Measurements from ENCODE around the gene GPC5. TPM values are rescaled to one million over a fixed set of nuclear protein-coding genes. Genes with fewer than 3 reads are reported as not detected.

GPC5 gene
- polyA plus RNA-seq, 1 experiment: not detected

- DNase-seq (ENCODE audit: low read depth): no peak
- POLR2A ChIA-PET: no interaction called here
- no peak overlapping the region for H3K4me3 ChIP-seq (ENCODE audit: low read depth, low read length)
- CTCF ChIA-PET: no interaction called here
- TF ChIP-seq CTCF (IDR thresholded peaks at IDR 0.05; ENCODE audit: insufficient read depth, low read depth, low read length): no peak
- no peaks in the 10 kb centered on the region for H3K27me3 ChIP-seq (ENCODE audit: control insufficient read depth, insufficient read depth, low read length)
- H3K36me3 ChIP-seq (ENCODE audit: control insufficient read depth, insufficient read depth, low read length): no peaks in the 10 kb centered on the region
These were observed 1150.9 kb downstream of the GPC5 start for GRCh38 chr13:92549276-92549675.

- no peak for DNase-seq (ENCODE audit: low read depth)
- Histone ChIP-seq H3K36me3 (ENCODE audit: control insufficient read depth, insufficient read depth, low read length) (no peaks in the 10 kb centered on the region), H3K27me3 (ENCODE audit: control insufficient read depth, insufficient read depth, low read length) (no peaks in the 10 kb centered on the region), H3K4me3 (ENCODE audit: low read depth, low read length) (no peak overlapping the region)
- POLR2A ChIA-PET: no interaction called here
- TF ChIP-seq CTCF (IDR thresholded peaks at IDR 0.05; ENCODE audit: insufficient read depth, low read depth, low read length): no peak
- CTCF ChIA-PET: no interaction called here
These were observed 1155.2 kb downstream of the GPC5 start for GRCh38 chr13:92553470-92554114.

- Histone ChIP-seq H3K4me3 (ENCODE audit: low read depth, low read length) (no peak overlapping the region), H3K27me3 (ENCODE audit: control insufficient read depth, insufficient read depth, low read length) (no peaks in the 10 kb centered on the region), H3K36me3 (ENCODE audit: control insufficient read depth, insufficient read depth, low read length) (no peaks in the 10 kb centered on the region)
- CTCF ChIA-PET: no interaction called here
- no peak for TF ChIP-seq CTCF (IDR thresholded peaks at IDR 0.05; ENCODE audit: insufficient read depth, low read depth, low read length)
- POLR2A ChIA-PET: no interaction called here
- DNase-seq (ENCODE audit: low read depth): no peak
These were observed 1162.5 kb downstream of the GPC5 start for GRCh38 chr13:92560883-92561282.

- Histone ChIP-seq H3K4me3 (ENCODE audit: low read depth, low read length) (no peak overlapping the region), H3K27me3 (ENCODE audit: control insufficient read depth, insufficient read depth, low read length) (no peaks in the 10 kb centered on the region), H3K36me3 (ENCODE audit: control insufficient read depth, insufficient read depth, low read length) (no peaks in the 10 kb centered on the region)
- ChIA-PET POLR2A (no interaction called here), CTCF (no interaction called here)
- no peak for TF ChIP-seq CTCF (IDR thresholded peaks at IDR 0.05; ENCODE audit: insufficient read depth, low read depth, low read length)
- no peak for DNase-seq (ENCODE audit: low read depth)
These were observed 1166.5 kb downstream of the GPC5 start for GRCh38 chr13:92564942-92565341.

- POLR2A ChIA-PET: no interaction called here
- DNase-seq (ENCODE audit: low read depth): no peak
- CTCF ChIA-PET: no interaction called here
- Histone ChIP-seq H3K4me3 (ENCODE audit: low read depth, low read length) (no peak overlapping the region), H3K36me3 (ENCODE audit: control insufficient read depth, insufficient read depth, low read length) (no peaks in the 10 kb centered on the region), H3K27me3 (ENCODE audit: control insufficient read depth, insufficient read depth, low read length) (no peaks in the 10 kb centered on the region)
- TF ChIP-seq CTCF (IDR thresholded peaks at IDR 0.05; ENCODE audit: insufficient read depth, low read depth, low read length): no peak
These were observed 1168.3 kb downstream of the GPC5 start for GRCh38 chr13:92566767-92567166.
